Gastrocnemius medialis (tissue), 4 donors: ENCODE measurements around the gene UNK. TPM values are rescaled to one million over a fixed set of nuclear protein-coding genes. Genes with fewer than 3 reads are reported as not detected.
A peak's percentile ranks its signal among the peaks of the same experiment; 100 is the strongest.
"Not testable (repeated sequence)": the region's sequence is repeated elsewhere in the genome, so short reads cannot be mapped to it uniquely, and the experiment has no call there.

ENCODE experiments used
- ATAC-seq, 2 donors: fragments of 150-250 bp; one replicate each; pipeline ENCODE4 v1.9.1; 2016
- DNase-seq, 2 donors: peaks; one replicate each; pipeline ENCODE4 v3.0.0-alpha.2; 2019
- H3K27ac ChIP-seq, 4 donors: fragments of 200-600 bp; sonication (generic); 1 replicate in 1 of 4; 2 replicates in 3 of 4; pipeline ENCODE4 v1.5.1; 2016 to 2018; ENCODE audit warnings: mild to moderate bottlenecking in 2 of 4, moderate library complexity in 1 of 4
- H3K27me3 ChIP-seq, 3 donors: fragments of 200-600 bp; sonication (generic) in 2 of 3; 1 replicate in 1 of 3; 2 replicates in 2 of 3; pipeline versions ENCODE4 v1.5.1 to v1.6.0; 2016 to 2019; ENCODE audit warnings: mild to moderate bottlenecking in 1 of 3, moderate library complexity in 1 of 3
- H3K36me3 ChIP-seq, 2 donors: fragments of 200-600 bp; sonication (generic) in 1 of 2; one replicate each; pipeline ENCODE4 v1.5.1; 2017 to 2018
- H3K4me1 ChIP-seq, 2 donors: fragments of 200-600 bp; sonication (generic) in 1 of 2; one replicate each; pipeline ENCODE4 v1.5.1; 2016 to 2017; ENCODE audit warnings: mild to moderate bottlenecking in 2 of 2
- H3K4me3 ChIP-seq, 4 donors: fragments of 200-600 bp; sonication (generic) in 3 of 4; 1 replicate in 1 of 4; 2 replicates in 3 of 4; pipeline ENCODE4 v1.5.1; 2016 to 2019; ENCODE audit warnings: mild to moderate bottlenecking in 2 of 4
- H3K9me3 ChIP-seq, 3 donors: fragments of 200-600 bp; sonication (generic) in 2 of 3; 1 replicate in 1 of 3; 2 replicates in 2 of 3; pipeline ENCODE4 v1.5.1; 2016 to 2019
- POLR2A ChIP-seq, 2 donors: fragments of 450-650 bp; IDR thresholded peaks; one replicate each; pipeline ENCODE4 v1.6.1; 2017; ENCODE audit warnings: antibody characterized with exemption in 2 of 2, mild to moderate bottlenecking in 2 of 2, moderate library complexity in 2 of 2
- in situ Hi-C, 4 donors: fragments of 200-750 bp; cut with MboI; loops; one replicate each; pipeline versions ENCODE4 v1.15.0 to v1.8.0; 2017; ENCODE audit warnings: low sequenced_read_pairs in 4 of 4
- intact Hi-C: fragments of 100-400 bp; cut with DNase I; formaldehyde crosslinking; loops from one replicate; pipeline ENCODE4 v1.15.1; 2023; ENCODE audit warnings: low total_unique reads
- total RNA-seq, 4 donors: library from RNA; depleted of rRNA; stranded (reverse); fragments of >200 nt; gene quantifications; one replicate each; pipeline versions ENCODE4 v1.1.0 to v1.2.3, GENCODE V29; 2016
- TF ChIP-seq, protein P1 (sequence below), 5 experiments: fragments of 450-650 bp in 3 of 5; fragments of 200-600 bp in 2 of 5; sonication (generic) in 2 of 5; IDR thresholded peaks in 4 of 5; conservative IDR thresholded peaks in 1 of 5; 1 replicate in 4 of 5; 2 replicates in 1 of 5; pipeline ENCODE4 v1.5.1; 2016 to 2019; ENCODE audit warnings: antibody characterized with exemption in 5 of 5, mild to moderate bottlenecking in 3 of 5, moderate library complexity in 3 of 5

UNK gene
- total RNA-seq, 4 donors from 2014 or later, result 10.4 to 19.2 (median 13.1) TPM

- Histone ChIP-seq H3K36me3 (peaks cover 0 to 35% of the 10 kb centered on the region in 2 donors), H3K27me3 (no peaks in the 10 kb centered on the region), H3K4me3 (no peak overlapping the region), H3K4me1 (peaks cover 51 to 58% of the 10 kb centered on the region in 2 donors), H3K27ac (peak overlapping the region; percentile 91 to 98 (median 98)), H3K9me3 (no peaks in the 10 kb centered on the region)
- intact Hi-C loops (no loop called here), in situ Hi-C loops (loop anchor here in 2 of 4 donors (5.0 to 25.0 kb wide), 2 partner anchors 82 to 112 kb away; partner anchors contain the start of genes TRIM47 (in 1 of the 2), TRIM65 (in 1 of the 2) and WBP2 (in 1 of the 2))
- DNase-seq, result no peak
- ATAC-seq, result no peak
- no peak for TF ChIP-seq POLR2A (IDR thresholded peaks at IDR 0.05)
- TF ChIP-seq, protein P1, sequence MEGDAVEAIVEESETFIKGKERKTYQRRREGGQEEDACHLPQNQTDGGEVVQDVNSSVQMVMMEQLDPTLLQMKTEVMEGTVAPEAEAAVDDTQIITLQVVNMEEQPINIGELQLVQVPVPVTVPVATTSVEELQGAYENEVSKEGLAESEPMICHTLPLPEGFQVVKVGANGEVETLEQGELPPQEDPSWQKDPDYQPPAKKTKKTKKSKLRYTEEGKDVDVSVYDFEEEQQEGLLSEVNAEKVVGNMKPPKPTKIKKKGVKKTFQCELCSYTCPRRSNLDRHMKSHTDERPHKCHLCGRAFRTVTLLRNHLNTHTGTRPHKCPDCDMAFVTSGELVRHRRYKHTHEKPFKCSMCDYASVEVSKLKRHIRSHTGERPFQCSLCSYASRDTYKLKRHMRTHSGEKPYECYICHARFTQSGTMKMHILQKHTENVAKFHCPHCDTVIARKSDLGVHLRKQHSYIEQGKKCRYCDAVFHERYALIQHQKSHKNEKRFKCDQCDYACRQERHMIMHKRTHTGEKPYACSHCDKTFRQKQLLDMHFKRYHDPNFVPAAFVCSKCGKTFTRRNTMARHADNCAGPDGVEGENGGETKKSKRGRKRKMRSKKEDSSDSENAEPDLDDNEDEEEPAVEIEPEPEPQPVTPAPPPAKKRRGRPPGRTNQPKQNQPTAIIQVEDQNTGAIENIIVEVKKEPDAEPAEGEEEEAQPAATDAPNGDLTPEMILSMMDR (IDR thresholded peaks at IDR 0.05 in 4 of 5, conservative IDR thresholded peaks at IDR 0.05 in 1 of 5), result no peak
Observed at GRCh38 chr17:75774991-75775668, 9.5 kb upstream of the UNK start.

DNA sequence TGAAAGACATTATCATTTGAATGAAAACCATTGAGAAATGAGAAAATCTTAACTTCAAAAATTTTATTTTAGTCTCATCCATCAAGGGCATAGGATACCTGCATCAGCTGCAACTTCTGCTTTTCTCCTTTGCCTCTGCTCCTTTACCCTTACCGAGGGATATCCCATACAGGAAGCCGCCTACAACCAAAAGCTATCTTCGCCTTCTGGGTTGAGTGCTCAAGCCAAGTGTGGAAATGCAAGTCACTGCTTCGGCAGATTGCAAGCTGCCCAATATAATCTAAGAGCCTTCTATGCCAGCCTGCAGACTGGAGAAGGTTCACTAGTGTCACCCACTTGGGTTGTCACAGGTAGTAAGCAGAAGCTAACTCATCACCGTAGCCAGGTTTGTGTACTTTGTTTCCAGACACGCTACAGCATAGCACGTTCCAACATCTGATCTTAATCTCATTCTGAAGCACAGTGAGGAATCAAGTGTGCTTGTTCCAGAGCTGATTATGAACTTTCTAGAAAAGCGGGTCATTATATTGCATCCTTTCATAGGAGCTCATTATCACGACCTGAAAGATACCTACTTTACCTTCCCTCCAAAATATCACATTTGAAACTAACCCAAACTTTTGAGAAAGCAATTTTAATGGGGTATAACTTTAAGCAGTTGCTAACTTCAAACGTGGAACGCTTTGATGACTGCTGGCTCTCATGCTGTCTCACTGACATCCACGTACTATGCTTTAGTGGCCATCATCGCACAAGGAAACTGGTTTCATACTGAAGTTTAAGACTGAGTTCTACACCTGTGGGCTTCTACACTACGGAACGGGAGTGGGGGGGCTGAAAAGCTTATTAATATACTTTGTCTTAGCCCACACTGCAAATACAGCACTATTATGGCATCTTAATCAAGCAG lies 8.0 kb upstream of the UNK start:
- peaks cover 0 to 35% of the 10 kb centered on the region in 2 donors for H3K36me3 ChIP-seq
- no peak for TF ChIP-seq POLR2A (IDR thresholded peaks at IDR 0.05)
- TF ChIP-seq, protein P1 (IDR thresholded peaks at IDR 0.05 in 4 of 5, conservative IDR thresholded peaks at IDR 0.05 in 1 of 5), result no peak
- ATAC-seq (no peak), DNase-seq (no peak)
- H3K27me3 ChIP-seq, result no peaks in the 10 kb centered on the region
- H3K27ac ChIP-seq, result peak overlapping the region; percentile 91 to 98 (median 98)
- in situ Hi-C loops (loop anchor here in 1 of 4 donors (5.0 kb wide), 1 partner anchor 81 kb away; the partner anchor contains the start of gene WBP2), intact Hi-C loops (no loop called here)
- no peaks in the 10 kb centered on the region for H3K9me3 ChIP-seq
- H3K4me1 ChIP-seq, result peaks cover 56 to 58% of the 10 kb centered on the region in 2 donors
- H3K4me3 ChIP-seq, result peak overlapping the region; percentile 83 to 96 (median 88)

DNA sequence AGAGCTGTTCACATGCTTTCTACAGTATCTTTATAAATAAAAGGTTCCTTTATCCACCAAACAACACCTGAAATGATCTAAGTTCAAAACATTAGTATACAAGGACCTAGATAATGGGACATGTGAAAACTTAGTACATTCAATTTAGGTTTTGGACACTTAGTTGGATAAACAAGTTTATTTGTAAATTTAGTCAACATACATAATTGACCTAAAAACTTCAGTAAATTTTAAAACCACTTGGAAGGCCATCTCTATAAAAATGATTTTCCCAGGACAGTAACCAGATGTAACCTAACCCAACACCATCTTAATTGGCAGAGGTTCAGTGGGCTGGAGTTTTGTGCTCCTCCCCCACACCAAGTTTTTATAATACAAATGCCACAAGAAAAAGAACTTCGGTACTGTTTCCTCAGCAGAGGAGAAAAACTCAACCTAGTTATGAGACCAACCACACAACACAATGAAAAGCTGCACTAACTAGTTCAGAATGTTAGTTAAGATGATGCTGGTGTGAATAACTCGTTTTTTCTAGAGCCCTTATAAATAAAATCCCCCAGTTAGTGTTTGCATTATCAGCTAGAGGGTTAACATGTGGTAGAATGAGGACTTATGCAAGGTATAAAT lies 7.2 kb upstream of the UNK start:
- TF ChIP-seq, protein P1 (IDR thresholded peaks at IDR 0.05 in 4 of 5, conservative IDR thresholded peaks at IDR 0.05 in 1 of 5), result no peak
- TF ChIP-seq POLR2A (IDR thresholded peaks at IDR 0.05), result no peak
- Histone ChIP-seq H3K4me3 (peak overlapping the region; percentile 83 to 96 (median 88)), H3K9me3 (no peaks in the 10 kb centered on the region), H3K27me3 (no peaks in the 10 kb centered on the region), H3K36me3 (peaks cover 0 to 35% of the 10 kb centered on the region in 2 donors), H3K4me1 (peaks cover 53 to 57% of the 10 kb centered on the region in 2 donors), H3K27ac (peak overlapping the region; percentile 91 to 98 (median 98))
- intact Hi-C loops, result no loop called here
- ATAC-seq (no peak), DNase-seq (no peak)
- in situ Hi-C loops, result loop anchor here in 1 of 4 donors (5.0 kb wide), 1 partner anchor 80 kb away; the partner anchor contains the start of gene WBP2

DNA sequence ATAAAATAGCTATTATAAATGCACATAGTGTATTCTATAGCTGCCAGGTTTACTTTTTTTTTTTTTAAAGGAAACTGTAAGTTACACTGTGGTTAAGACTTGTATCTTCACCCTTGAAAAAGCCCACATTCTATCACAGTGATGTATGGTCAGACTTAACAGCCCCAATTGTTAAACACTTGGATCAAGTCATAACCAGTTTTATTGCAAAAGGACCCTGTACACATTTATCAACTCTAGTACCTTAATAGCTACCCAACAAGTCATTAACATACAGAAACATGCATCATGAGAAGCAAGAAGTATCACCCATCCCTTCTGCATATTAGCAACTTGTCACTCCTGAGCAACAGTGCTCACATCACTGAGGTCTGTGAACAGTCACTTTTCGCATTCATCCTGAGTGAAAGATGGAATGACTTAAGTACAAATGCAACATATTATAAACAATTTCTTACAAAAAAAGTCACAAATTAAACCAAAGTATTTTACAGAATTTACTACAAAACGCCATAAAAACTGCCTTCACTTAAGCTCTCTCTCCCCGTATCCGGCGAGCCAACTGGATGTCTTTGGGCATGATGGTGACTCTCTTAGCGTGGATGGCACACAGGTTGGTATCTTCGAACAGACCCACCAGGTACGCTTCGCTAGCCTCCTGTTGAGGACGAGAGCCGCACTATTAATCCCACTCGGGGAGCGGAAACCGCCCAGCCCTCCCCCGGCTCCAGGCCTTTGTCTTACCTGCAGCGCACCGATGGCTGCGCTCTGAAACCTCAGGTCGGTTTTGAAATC lies 6.3 kb upstream of the UNK start:
- in situ Hi-C loops, result loop anchor here in 1 of 4 donors (5.0 kb wide), 1 partner anchor 79 kb away; the partner anchor contains the start of gene WBP2
- intact Hi-C loops, H3K27me3 ChIP-seq, DNase-seq, H3K9me3 ChIP-seq, ATAC-seq: not testable (repeated sequence)
- peaks cover 0 to 35% of the 10 kb centered on the region in 2 donors for H3K36me3 ChIP-seq
- peak overlapping the region; percentile 83 to 96 (median 88) for H3K4me3 ChIP-seq
- H3K4me1 ChIP-seq, result peaks cover 47 to 53% of the 10 kb centered on the region in 2 donors
- peak overlapping the region; percentile 91 to 98 (median 98) for H3K27ac ChIP-seq
